Putamen (tissue), 1 donor: ENCODE results near the gene ST8SIA6.
"Not testable (repeated sequence)": the region's sequence is repeated elsewhere in the genome, so short reads cannot be mapped to it uniquely, and the experiment has no call there.

Experiments
- DNase-seq: peaks from one replicate; pipeline ENCODE4 v3.0.0-alpha.2; 2016; ENCODE audit warnings: low spot score

Gene ST8SIA6

DNA sequence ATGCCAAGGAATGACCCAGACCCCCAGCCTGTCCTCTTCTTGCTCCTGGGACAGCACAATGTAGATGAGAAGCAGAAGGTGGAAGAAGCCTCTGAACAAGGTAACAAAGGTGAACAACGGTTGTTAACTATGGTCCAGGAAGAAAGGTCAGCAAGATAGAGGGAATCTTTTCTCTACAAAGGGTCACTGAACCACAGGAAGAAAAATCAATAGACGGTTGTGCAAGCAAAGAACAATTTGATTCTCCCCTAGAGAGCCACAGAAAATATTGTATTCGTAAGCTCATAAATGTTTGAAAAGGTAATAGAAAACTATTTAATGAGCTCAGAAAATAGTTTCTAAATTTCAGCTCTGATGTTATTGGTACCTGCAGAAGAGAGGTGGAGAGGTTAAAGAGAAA is 111.3 kb downstream of the ST8SIA6 start:
- no peak for DNase-seq

DNA sequence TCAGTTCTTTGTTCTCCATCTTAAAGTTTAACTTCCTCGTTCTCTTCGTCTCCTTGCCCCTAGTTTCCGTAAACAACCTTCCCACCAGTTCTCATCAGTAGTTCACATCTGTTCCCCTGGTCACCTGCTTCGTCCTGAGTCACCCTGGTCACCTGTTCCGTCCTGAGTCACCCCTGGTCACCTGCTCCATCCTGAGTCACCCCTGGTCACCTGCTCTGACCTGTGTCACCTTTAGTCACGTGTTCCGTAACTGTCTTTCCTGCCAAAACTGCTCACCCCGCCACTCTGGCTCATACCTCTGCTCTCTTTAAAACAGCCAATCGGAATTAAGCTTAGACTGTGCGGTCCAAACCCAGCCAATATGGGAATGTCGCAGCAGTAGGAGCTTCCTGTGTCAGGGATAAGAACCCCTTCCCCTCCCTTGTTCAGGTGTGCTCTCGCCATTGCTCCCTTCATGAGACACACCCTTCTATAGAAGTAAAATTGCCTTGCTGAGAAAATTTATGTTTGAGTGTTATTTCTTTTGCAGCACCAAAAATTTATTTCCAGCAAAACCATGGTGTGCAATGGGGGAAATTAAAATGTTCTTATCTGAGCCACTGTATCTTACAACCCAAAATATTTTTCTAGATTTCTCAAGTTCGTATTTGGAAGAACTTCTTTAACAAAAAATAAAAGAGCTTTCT is 114.1 kb downstream of the ST8SIA6 start:
- no peak for DNase-seq

DNA sequence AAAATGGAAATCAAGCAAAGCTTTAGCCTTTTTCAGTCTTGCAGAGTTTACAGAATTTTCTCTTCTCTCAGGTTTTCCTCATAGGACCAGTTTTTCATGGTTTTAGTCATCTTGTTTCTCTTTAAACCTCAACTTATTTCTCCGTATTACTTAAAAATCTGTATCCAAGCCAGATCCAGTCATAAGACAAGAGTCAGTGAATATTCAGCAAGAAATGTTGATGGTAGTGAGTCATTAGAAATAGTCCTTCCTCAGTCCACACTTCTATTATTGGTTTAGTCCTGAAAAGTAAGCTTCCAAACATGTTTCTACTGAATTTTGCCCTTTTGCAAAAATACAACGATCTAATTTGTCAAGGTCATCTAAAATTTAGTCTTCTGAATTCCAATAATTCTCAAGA is 119.3 kb downstream of the ST8SIA6 start:
- no peak for DNase-seq

DNA sequence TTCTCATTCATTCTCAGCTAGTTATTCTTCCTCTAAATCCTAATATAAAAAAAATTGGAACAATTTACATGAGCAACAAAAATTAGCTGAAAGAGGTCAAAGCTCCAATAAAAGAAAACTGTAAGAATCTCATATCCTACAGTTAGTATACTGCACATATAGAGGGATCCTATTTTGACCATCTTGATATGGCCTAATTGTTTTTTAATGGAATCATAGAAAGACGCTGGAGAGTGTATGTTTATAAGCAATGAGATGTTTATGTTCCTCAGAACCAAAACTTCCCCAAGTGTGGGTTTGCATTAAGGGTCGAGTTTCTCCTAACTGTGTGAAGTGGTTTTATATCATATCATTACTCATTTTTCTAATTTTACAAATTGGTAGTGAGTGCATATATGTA is 123.9 kb downstream of the ST8SIA6 start:
- DNase-seq: no peak

DNA sequence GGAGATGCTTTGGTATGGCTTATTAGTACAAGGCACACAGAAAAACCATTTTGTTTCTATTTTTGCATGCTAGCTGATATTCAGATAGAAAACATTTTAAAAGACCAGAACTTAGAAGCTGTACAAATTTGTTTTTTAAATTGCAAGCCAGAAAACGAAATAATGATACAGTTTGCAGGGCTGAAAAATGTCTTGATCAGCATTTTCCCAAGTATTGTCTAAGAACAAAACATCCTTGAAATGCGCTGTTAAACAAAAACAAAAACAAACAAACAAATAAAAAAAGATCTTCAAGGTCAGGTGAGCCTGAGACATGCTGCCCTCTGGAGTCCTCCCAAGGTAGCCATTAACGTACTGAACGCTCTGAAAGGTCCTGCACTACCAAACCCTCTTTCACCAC is 128.0 kb downstream of the ST8SIA6 start:
- no peak for DNase-seq

DNA sequence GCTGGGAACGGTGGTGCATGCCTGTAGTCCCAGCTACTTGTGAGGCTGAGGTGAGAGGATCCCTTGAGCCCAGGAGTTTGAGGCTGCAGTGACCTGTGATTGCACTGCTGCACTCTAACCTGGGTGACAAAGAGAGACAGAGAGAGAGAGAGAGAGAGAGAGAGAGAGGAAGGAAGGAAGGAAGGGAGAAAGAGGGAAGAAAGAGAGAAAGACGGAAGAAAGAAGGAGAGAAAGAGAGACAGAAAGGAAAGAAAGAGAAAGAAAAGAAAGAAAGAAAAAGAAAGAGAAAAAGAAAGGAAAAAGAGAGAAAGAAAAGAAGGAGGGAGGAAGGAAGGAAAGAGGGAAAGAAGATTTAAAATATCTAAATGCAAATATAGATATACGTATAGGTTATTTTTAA is 132.4 kb downstream of the ST8SIA6 start:
- DNase-seq: not testable (repeated sequence)

DNA sequence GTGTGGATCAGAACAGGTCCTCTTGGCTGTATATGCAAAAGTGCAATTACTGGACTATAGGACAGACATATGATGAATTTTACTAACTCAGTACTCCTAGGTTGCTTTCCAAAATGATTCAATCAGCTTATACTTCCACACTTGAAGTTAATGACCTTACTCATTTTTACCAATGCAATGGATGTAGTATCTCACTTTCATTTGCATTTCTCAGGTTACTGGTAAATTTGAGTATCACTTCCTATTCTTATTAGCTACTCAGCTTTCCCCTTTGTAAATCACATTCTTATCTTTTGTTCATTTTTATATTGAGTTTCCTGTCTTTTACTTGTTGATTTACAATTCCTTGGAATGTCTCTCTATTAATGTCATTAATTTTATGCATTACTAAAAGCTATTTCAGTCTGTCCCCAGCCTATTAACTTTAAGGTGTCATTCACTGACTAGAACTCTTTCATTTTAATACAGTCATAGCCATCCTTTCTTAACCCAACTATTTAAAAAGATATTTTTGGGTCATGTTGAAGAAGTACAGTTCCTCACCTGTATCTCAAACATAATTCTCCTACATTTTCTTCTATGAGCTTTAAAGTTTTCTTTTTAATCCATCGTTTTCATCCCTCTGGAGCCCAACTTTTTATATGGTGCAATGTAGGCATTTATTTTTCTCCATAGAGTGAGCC is 137.8 kb downstream of the ST8SIA6 start:
- no peak for DNase-seq

DNA sequence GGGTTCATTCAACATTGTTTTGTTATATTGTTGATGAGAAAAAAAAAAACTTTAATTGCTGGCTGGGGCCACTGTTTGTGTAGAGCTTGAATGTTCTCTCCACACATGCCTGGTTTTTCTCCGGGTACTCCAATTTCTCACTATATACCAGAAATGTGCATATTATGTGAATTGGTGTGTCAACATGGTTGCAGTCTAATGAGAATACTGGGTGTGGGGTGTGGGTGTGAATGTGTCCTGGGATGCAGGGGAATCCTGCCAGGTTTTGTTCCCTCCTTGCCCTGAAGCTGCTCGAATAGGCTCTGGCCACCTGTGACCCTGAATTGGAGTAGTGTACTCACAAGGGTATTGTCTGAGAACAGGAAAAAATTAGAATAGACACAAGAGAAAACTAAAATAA is 145.0 kb downstream of the ST8SIA6 start:
- no peak for DNase-seq

DNA sequence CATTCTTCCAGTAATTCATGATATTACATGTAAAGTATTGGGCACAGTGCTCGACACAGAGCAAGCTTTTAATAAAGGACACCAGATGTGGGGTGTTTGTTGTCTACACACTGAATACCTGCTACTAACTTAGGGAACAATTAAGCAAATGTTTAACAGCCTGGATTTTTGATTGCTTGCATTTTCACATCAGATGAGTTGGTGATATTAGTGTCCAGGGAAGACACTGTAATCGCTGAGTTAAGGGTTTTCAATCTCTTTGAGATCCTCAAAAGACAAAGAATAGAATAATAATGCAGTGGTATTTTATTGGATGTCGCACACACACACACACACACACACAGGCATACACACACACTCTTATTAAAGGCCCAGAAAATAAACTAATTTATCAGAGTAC is 147.3 kb downstream of the ST8SIA6 start:
- DNase-seq: no peak

DNA sequence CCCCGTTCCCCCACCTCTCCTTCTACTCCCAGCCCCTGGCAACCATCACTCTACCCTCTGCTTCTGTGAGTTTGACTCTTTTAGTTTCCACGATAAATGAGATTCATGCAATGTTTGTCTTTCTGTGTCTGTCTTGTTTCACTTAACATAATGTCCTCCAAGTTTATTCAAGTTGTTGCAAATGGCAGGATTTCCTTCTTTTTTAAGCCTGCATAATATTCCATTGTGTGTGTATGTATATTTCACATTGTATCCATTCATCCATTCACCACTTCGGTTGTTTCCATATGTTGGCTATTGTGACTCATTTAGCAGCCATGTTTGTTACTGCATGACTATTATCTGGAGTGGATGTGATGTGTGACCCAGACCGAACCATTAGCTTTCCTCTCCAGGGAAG is 162.0 kb downstream of the ST8SIA6 start:
- DNase-seq: no peak

DNA sequence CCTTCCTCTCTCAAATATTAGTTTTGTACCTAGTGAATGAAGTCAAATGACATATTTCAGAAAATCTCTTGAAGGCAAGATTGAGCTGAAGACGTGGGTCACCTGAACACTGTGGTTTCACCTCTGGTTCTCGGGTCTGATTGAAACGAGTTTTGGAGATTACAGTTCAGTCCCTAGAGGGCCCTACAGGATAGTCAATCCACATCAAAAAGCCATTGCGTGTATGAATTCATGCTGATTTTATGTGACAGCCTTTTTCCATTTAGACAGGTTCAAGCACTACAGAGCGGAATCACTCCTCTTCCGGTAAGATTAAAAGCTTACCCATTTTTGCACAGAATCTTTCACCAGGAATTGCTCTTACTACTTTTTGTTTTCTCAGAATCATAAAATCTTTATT is 164.2 kb downstream of the ST8SIA6 start:
- no peak for DNase-seq

DNA sequence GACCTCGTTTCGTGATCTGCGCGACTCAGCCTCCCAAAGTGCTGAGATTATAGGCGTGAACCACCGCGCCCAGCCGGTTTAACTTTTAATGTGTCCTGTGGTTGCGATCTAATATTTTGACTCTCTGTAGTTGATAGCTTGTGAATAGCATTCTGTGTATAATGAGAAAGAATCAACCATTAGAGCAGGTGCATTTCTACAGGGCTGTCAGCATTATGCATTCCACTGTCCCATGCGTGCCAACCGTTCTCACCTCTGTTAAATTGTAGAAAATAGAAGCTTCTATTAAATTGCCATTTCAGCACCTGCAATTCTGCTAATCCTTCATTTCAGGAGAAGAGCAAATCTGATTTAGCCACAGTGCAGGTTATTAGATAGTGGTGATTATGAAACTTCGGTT is 164.6 kb downstream of the ST8SIA6 start:
- no peak for DNase-seq

DNA sequence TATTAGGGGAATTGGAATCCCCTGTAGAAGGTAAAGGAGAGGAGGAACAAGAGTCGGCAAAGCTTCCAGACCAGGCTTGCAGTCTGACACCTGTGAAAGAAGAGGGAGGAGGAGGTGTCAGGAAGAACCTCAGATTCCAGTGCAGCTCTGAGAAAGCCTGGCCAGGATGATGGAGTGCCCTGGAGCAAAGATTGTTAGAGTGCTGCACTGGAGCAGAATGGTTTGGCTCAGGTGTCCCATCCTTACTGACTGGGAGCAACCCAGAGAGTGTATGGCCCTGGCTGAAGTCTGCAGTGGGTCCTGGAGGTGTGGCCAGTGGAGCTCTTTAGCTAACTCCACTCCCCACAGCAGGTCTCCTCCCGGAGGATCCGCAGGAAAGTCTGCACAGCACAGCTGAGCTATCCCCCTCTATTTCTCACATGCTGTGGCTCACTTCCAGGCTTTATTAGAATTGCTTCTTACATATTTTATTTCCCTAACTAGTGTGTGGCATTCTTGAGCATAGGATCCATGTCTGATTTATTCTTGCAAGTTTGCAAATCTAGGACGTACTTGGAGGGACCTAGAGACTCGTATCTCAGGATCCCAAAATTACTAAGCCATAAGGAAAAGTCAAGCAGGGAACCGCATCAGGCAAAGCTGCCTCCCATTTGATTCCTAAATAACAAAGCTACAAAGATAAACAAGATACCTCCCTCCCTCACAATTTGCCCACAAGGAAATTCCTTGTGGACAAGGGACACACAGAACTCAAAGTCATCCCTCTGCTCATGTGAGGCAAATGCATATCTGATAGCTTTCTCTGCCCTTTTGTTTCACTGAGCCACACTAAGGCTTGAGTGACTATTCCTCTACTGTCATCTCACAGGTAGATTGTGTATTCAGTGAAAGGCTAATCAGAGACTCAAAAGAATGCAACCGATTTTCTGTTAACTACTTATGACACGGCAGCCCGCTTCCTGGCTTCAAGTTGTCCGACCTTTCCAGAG is 167.5 kb downstream of the ST8SIA6 start:
- no peak for DNase-seq

DNA sequence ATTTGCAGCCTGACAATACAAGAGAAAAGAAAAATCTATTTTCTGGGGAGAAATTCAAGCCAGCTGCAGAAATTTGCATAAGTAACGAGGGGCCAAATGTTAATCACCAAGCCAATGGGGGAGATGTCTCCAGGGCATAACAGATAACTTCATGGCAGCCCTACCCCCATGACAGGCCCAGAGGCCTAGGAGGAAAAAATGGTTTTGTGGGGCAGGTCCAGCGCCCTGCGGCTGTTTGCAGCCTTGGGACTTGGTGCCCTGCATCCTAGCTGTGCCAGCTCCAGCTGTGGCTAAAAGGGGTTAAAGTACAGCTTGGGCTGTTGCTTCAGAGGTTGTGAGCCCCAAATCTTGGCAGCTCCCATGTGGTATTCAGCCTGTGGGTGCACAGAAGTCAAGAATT is 172.1 kb downstream of the ST8SIA6 start:
- DNase-seq: no peak

DNA sequence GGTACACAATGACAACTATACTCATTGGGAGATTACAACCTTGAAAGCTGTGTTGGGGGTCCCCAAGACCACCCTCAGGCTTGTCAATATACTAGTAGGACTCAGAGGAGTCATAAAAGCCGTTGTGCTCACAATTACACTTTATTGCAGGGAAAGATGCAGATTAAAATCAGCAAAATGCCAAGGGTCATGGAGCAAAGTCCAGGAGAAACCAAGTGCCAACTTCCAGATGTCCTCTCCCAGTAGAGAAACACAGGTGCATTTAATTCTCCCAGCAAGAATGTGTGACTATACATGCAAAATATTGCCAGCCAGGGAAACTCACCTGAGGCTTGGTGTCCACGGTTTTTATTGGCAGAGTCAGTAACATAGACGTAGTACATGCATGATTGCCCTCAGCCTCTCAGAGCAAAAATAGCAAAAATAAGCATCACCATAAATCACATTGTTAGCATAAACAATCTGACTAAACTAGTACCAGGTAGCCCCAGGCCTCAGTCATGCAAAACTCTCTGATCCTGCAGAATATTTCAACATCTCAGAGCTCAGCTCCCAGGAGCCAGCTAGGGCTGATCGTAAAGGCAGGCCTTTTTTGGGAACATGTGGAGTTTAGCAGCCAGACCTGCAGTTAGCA is 175.7 kb downstream of the ST8SIA6 start:
- no peak for DNase-seq

DNA sequence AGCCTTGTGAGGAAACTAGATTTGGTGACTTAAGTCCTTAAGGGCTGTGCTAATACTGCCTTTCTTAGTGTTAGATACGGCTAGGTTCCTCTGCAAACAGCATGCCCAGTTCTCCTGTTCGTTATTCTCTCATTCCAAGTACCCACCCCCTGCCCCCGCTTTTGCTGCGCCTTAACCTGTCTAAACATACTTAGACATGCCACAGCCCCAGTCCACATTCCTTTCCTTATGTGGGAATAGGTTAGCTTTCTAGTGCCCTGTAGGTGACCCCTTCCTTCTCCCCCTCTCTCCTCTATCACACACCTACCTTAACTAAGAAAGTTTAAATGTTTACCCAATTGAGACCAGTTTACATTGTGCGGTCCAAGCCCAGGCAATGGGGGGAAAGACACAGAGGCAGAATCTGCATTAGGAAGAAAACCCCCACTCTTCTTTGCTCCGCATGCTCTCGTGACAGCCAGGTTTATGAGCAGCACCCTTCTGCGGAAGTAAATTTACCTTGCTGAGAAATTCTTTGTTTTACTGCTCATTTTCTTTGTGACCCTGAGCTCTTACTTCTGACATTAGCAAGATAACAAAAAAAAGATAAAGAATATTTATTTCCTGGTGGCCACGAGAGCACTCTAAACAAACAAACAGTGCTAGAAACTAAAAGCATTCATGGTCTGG is 177.5 kb downstream of the ST8SIA6 start:
- no peak for DNase-seq

DNA sequence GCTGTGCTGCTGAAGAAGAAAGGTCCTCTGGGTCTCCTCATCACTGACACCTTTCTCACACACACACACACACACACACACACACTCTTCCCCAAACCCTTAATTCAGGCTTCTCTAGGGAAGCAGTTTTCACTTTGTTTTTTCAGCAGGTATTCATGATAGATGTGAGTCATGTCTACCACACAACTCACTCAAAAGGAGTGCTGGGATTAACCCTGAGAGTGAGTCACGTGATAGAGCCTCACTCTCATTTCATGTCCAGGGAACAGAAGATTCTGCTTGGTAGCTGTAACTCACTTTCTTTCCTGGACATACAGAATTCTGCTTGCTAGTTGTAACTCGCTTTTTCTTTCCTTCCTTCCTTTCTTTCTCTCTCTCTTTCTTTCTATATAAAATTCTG is 181.0 kb downstream of the ST8SIA6 start:
- DNase-seq: no peak

DNA sequence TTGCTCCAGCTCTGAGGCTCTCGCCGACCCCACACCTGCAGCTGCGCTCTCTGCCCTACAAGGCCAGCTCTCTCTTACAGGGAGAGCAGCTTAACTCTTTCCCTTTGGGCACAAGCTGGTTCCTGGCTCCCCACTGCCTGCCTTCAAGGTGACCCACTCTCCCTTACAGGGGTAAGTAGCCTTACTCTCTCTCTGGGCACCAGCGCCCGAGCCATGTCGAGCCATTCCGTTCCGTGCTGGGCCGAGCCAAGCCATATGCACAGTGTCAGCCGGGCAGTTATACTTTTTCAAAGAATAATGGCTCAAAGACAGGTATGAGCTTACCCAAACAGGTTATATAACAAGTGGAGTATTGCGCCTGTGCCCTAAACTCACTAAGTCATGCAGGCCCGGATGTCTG is 181.7 kb downstream of the ST8SIA6 start:
- no peak for DNase-seq
